Measurements from ENCODE around the gene CNTLN. TPM values are rescaled to one million over a fixed set of nuclear protein-coding genes. Genes with fewer than 3 reads are reported as not detected.

CNTLN gene
- total and polyA plus RNA-seq, 2 of the 8 experiments (the other 6 are each of a cell fraction or from before 2014, with no cell fraction given) = 4.8 to 10.8 TPM

- TF ChIP-seq POLR2A (IDR thresholded peaks at IDR 0.05; ENCODE audit: control extremely low read depth in 1 of 2, low read depth in 2 of 2, low read length in 2 of 2) (peak; percentile 3 to 71; a peak in 2 of 3 replicates), TEAD4 (IDR thresholded peaks at IDR 0.05; ENCODE audit: low read depth, low read length) (no peak), CTBP2 (IDR thresholded peaks at IDR 0.05; ENCODE audit: borderline replicate concordance, insufficient read depth, insufficient read length, low read length) (no peak), RXRA (IDR thresholded peaks at IDR 0.05; ENCODE audit: insufficient read depth, low read depth, low read length) (no peak), JUN (IDR thresholded peaks at IDR 0.05; ENCODE audit: low read depth, low read length) (no peak), EP300 (IDR thresholded peaks at IDR 0.05; ENCODE audit: borderline replicate concordance in 1 of 2, low read depth in 2 of 2, low read length in 2 of 2) (no peak), SIX5 (IDR thresholded peaks at IDR 0.05; ENCODE audit: low read depth, low read length) (no peak), RFX5 (IDR thresholded peaks at IDR 0.05; ENCODE audit: borderline replicate concordance, low read depth, low read length) (no peak), JUND (IDR thresholded peaks at IDR 0.05; ENCODE audit: low read length) (no peak)
- TF ChIP-seq, protein P1, sequence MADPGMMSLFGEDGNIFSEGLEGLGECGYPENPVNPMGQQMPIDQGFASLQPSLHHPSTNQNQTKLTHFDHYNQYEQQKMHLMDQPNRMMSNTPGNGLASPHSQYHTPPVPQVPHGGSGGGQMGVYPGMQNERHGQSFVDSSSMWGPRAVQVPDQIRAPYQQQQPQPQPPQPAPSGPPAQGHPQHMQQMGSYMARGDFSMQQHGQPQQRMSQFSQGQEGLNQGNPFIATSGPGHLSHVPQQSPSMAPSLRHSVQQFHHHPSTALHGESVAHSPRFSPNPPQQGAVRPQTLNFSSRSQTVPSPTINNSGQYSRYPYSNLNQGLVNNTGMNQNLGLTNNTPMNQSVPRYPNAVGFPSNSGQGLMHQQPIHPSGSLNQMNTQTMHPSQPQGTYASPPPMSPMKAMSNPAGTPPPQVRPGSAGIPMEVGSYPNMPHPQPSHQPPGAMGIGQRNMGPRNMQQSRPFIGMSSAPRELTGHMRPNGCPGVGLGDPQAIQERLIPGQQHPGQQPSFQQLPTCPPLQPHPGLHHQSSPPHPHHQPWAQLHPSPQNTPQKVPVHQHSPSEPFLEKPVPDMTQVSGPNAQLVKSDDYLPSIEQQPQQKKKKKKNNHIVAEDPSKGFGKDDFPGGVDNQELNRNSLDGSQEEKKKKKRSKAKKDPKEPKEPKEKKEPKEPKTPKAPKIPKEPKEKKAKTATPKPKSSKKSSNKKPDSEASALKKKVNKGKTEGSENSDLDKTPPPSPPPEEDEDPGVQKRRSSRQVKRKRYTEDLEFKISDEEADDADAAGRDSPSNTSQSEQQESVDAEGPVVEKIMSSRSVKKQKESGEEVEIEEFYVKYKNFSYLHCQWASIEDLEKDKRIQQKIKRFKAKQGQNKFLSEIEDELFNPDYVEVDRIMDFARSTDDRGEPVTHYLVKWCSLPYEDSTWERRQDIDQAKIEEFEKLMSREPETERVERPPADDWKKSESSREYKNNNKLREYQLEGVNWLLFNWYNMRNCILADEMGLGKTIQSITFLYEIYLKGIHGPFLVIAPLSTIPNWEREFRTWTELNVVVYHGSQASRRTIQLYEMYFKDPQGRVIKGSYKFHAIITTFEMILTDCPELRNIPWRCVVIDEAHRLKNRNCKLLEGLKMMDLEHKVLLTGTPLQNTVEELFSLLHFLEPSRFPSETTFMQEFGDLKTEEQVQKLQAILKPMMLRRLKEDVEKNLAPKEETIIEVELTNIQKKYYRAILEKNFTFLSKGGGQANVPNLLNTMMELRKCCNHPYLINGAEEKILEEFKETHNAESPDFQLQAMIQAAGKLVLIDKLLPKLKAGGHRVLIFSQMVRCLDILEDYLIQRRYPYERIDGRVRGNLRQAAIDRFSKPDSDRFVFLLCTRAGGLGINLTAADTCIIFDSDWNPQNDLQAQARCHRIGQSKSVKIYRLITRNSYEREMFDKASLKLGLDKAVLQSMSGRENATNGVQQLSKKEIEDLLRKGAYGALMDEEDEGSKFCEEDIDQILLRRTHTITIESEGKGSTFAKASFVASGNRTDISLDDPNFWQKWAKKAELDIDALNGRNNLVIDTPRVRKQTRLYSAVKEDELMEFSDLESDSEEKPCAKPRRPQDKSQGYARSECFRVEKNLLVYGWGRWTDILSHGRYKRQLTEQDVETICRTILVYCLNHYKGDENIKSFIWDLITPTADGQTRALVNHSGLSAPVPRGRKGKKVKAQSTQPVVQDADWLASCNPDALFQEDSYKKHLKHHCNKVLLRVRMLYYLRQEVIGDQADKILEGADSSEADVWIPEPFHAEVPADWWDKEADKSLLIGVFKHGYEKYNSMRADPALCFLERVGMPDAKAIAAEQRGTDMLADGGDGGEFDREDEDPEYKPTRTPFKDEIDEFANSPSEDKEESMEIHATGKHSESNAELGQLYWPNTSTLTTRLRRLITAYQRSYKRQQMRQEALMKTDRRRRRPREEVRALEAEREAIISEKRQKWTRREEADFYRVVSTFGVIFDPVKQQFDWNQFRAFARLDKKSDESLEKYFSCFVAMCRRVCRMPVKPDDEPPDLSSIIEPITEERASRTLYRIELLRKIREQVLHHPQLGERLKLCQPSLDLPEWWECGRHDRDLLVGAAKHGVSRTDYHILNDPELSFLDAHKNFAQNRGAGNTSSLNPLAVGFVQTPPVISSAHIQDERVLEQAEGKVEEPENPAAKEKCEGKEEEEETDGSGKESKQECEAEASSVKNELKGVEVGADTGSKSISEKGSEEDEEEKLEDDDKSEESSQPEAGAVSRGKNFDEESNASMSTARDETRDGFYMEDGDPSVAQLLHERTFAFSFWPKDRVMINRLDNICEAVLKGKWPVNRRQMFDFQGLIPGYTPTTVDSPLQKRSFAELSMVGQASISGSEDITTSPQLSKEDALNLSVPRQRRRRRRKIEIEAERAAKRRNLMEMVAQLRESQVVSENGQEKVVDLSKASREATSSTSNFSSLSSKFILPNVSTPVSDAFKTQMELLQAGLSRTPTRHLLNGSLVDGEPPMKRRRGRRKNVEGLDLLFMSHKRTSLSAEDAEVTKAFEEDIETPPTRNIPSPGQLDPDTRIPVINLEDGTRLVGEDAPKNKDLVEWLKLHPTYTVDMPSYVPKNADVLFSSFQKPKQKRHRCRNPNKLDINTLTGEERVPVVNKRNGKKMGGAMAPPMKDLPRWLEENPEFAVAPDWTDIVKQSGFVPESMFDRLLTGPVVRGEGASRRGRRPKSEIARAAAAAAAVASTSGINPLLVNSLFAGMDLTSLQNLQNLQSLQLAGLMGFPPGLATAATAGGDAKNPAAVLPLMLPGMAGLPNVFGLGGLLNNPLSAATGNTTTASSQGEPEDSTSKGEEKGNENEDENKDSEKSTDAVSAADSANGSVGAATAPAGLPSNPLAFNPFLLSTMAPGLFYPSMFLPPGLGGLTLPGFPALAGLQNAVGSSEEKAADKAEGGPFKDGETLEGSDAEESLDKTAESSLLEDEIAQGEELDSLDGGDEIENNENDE (IDR thresholded peaks at IDR 0.05; ENCODE audit: insufficient replicate concordance, low read length) = no peak
Observed at GRCh38 chr9:17135295-17136160, 688 bp downstream of the CNTLN start (continued).
